Activated gamma-delta T cell (primary cell): ENCODE measurements around the gene SBF2.

Experiments used
- DNase-seq: peaks from one replicate; lab custom pipeline; 2025; lab: John Stamatoyannopoulos, UW

Gene SBF2

DNA sequence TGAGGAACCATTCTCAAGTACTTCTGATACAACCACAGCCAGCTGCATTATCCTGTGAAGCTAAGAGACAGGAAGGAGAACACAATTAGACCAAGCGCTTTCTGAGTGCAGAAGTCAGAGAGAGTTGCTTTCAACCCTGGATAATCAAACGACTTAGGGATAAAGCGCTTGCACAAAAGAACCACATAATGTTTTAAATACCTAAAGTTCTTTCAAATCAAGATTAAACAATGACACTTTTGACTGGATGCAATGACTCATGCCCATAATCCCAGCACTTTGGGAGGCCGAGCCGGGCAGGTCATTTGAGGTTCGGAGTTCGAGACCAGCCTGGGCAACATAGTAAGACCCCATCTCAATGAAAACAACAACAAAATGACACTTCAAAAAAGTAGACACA, 485.1 kb downstream of the SBF2 start:
- no peak for DNase-seq

DNA sequence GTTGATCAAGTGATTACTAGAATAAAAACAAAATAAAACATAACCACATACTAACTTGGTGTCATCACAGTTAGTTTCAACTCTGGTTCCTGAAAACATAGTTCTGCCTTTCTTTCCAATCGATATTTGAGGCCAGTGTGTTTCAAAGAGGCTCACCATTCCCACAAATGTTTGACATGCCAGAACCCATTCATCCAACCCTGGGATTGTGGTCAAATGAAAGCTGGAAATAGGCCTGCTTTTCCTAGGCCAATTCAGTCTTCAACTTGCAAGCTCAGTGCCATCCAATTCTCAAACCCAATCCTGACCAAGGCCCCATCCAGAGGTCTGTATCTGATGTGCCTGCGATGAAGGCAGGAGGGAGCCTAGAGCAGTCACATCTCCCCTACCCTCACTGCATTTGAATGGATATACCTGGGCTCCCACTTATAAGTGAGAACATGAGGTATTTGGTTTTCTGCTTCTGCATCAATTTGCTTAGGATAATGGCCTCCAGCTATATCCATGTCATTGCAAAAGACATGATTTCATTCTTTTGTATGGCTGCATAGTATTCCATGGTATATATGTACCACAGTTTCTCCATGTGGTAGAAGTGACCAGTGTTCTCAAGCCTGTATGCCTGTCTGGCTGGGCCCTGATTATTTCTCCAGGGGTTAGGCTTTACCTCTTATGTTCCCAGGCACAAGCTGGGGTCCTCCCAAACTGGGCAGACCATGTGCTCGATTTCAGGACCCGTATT, 486.9 kb downstream of the SBF2 start:
- DNase-seq = no peak

DNA sequence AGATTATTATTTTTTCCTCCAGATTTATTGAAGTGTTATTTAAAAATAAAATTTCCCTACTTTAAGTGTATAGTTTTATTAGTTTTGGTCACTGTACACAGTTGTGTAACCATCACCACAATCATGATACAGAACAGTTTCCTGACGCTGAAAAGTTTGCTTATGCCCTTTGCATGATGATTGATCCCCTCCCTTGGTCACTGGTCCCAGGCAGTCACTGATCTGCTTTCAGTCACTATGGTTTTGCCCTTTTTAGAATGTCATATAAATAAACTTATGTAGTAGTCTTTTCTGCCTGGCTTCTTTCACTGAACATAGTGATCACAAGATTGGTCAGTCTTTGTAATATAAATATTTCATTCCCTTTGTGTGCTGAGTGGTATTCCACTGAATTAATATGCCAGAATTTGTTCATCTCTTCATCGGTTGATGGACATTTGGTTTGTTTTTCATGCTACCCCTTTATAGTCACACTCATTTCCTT, 489.6 kb downstream of the SBF2 start:
- no peak for DNase-seq

DNA sequence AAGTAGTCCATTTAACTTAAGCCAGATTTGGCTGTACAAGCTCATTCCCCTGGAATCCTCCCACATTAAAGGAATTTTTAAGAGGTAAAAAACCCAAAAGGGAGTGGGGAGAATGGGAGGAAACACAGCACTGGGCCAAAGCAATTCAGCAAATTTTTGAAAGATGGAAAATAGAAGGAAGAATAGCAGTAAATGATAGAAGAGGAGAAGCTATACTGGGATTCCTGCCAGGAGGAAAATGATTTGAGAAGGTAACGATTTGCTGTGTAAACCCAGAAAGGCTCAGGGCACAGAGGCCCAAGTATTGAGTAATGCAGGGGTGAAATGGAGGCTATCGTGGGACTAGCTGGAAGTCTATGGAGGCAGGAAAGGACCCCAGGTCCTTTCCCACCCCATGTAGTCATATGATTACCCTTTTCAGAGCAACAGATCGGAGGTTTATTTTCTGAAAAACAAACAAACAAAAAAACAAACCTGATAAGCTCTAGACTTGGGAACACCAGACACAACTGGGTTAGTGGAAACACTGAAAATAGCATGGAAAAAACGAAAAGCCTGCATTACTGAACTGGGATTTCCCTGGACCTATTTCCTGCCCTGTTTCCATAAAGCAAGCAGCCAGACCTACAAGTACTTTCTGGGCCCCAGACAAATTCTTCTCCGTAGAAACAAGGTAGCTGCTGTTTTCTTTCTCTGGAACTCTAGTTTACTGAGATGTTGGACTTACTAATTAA, 490.2 kb downstream of the SBF2 start:
- DNase-seq = no peak

DNA sequence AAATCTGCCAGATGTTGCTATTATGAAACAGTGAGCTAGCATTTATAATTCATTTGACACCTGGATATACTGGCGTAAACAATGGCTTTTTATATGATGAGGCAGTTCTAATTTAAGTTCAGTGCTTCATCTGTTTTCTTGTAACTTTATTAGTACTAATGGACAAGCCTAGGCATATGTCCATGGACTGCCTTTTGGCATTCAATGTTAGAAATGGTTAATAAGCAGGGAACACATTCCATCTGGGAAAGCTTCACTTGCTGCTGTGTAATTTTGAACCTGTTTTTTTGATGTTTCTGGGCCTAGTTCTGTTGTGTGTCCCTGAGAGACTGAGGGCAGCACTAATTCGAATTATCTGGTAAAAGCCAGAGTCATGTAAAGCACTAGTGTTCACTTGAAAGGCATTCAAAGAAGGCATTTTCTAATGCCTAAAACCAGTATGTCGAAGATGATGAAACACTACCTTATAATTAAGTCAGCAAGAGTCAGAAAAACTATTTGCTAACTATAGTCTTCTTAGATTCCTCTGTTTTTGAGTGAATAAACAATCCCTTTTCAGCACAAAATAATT, 491.6 kb downstream of the SBF2 start:
- no peak for DNase-seq

DNA sequence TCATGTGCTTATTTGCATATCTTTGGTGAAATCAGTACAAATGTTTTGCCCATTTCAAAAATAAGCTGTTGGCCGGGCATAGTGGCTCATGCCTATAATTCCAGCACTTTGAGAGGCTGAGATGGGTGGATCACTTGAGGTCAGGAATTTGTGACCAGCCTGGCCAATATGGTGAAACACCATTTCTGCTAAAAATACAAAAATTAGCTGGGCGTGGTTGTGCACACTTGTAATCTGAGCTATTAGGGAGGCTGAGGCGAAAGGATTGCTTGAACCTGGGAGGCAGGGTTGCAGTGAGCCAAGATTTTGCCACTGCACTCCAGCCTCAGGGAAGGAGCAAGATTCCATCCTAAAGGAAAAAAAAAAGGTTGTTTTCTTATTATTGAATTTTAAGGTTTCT, 494.1 kb downstream of the SBF2 start:
- DNase-seq = no peak

DNA sequence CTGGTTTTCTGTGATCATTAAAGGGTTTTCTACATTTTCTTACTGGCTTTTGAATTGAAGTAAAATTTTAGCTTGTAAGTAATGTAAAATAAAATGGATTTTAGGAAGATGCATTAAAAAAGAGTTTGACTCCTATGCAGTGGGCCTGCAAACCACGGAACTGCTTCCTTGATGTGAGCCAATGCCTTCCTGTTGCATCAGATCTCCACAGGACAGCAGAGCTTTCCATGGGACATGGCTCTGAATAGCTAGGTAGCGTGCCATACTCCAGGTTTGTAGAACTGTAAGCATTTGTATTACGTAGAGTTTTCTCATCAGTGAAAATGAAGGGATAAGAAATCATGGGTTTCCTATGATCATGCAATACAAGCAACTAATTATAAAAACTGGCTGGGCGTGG, 496.7 kb downstream of the SBF2 start:
- DNase-seq = no peak

DNA sequence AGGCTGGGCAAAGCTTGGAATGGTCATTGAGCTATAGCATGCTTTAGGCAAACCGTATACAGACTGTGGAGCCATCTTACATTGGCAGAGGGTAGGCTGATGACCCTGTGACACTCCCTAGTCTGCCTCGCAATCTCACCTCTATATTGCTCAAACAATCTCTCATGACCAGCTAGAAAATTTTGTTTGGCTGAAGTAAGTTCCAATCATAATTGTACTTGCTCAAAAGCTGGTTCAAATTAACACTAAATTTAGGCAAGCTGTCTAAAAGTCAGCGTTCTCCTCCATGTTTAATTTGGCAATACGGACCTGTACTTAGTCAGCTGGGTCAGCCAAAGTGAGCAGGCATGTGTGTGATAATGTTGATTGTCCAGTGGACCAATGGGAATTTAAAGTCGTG, 497.2 kb downstream of the SBF2 start:
- no peak for DNase-seq

DNA sequence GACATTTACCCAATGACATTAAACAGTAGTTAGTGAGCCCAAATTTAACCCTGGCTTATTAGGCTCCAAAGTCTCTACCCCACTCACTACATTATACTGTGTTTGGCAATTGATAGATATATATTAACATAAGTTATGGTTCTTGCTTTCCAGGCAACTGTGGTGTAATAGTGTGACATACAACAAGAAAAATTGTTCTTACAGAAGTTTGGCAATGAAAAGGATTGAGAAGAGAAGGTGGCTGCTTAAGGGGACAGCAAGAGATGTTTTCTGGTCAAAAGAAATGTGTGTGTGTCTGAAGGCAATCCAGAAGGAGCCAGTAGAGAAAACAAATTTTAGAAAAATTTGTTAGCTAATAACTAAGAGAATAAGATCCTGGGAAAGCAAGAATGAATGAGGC, 497.8 kb downstream of the SBF2 start:
- no peak for DNase-seq

DNA sequence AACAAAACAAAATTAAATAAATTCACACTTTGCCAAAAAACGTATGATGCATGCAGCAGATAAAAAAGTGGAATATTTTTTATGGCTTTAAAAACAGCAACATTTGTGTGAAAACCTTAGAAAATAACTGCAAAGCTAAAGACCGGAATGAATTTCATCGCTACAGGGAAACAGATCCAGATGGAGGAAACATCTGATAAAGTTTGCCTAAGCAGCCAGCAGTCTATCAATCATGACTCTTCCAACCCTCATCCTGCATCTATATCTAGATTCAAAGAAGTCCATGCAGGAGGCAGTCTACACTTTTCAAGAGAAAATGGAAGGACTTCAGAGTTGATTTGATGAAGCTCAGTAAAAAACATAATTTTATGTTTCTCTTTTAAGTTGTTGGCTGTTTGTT, 503.3 kb downstream of the SBF2 start:
- no peak for DNase-seq

DNA sequence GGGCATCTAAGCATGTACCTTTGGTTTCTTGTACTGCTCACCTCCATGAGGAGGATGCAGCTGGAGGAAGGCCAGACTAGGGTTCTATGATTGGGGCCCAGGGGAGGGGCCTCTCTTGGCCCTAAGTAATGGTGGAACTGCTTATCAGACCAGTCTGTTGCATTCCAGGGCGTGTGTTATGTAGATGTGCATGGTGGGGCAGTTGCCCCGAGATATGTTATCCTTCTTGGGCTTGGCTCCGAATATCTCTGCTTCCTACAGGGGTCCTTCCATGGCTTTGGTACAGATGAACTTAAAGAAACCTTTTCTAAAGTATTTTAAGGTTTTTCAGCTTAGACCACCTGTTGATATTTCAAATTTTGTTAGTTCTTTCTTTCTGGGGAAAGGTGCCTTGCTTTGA, 504.1 kb downstream of the SBF2 start:
- DNase-seq = no peak

DNA sequence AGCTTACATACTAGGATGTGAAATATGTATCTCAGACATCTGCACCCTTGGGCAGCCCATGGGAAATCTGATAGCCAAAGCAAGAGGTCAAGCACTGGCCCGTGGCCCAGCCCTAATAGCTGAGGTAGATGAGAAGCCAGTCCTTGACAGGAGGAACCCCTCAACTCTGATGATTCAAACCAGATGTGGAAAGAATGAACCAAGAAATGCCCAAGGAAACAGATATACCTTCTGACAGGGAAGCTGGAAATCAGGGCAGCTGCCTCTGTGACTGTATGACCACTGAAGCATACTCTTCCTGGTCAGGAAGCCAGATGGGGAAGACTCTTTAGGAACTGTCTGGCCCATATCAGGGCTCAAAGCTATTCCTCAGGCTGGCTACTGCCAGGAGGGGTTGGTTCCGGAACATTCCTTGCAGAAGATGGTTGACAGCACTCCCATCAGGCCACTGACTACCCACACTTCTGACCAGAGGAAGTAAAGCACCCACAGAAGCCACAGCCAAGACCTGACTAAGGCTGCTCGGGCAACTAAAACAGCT, 506.0 kb downstream of the SBF2 start:
- DNase-seq = no peak

DNA sequence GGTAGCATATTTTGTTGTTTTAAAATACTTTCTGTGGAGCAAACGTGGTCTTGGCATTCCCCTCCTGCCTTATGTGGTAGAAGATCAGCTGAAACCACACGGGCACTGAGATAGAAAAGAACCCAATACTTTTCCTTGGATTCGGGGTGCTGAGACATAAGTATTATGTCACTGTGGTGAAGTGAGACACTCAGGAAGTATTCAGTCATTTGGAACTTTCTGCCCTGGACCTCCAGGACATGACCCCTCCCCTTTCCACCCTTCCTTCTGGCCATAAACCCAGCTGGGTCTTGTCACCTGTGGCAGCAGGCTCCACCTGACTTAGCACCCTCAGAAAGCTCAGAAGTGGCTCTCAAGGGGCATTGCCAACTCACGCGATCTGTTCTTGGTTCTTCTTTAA, 506.8 kb downstream of the SBF2 start:
- no peak for DNase-seq

DNA sequence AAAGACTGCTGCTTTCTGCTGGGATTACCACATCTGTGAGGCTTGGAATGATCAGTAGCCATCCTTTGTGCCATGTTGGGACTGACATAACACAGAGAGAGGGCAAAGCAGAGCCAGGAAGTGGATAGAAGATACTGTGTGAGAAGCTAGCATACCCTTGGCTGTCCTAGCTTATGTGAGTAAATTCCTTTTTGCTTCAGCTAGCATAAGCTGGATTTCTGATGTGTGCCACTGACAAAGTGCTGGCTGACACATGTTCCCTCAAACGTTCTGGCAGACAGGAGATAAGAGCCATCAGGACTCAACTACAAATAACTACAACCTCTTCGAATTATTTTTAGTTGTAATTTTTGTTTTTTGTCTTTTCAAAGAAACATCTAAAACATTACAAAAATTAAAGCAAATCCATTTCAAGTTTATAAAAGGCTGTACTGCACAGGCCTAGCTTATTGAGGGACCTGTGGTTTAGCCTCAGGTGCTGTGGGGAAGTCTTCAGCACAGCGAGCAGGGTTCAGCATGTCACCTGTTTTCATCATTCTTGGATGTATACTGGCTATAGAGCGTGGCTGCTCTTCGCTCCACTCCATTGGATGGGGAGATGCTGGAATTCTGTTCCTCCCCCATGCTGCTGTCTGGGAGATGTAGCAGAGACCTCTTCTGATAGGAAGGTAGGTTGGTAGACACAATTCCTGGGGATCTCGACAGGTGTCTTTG, 509.3 kb downstream of the SBF2 start:
- DNase-seq = no peak

DNA sequence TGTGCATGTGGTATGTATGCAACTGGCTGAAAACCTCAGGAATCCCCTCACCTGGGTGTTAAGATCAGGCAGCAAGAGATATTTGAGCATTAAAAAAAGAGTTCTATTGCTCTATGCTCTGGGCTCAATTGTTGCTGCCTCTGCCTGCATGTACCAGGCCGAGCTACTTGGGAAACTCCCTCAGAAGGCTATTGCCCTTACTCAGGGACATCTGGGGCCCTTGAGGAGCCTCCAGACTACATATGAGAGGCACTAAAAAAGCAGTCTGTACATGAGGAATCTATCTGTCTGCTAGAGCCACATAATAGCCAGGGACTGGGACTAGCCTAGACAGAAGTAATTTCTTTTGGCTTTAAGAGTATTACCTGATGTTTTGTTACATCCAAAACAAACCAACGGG, 510.0 kb downstream of the SBF2 start:
- no peak for DNase-seq

DNA sequence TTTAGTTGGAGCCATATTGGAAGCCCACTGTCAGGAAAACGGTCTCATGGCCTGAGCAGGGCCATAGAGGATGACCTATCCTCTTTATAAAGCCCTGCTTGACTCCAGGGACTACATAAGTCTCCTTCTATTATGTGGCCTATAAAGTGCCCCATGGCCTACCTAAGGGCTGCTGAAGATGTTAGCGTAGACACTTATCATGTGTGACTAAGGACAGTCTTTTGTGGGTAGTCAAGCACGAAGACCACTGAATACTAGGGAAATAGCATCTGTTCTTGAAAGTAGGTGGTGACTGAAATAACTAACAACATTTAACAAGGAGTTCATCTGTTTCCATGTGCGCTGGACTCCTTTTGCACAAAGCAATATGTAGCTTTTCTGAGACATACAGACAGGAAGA, 513.1 kb downstream of the SBF2 start:
- DNase-seq = no peak

DNA sequence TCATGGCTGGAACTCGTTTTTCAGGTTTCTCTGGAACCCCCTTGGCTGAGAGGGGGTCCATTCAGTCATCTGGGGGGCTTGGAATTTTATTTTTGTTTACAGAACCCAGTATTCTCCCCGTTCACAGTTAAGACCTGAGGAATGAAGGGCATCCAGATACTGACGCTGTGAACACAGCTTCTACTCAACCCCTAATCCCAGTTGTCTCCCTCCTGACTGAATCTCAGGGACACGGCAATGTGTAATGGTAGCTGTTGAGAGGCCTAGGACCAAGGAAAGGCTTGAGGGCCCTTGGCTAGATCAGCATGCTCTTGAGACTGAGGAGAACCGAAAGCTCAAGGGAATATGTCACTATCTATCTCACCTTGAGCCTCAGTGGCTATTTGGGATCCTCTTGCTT, 516.5 kb downstream of the SBF2 start:
- no peak for DNase-seq

DNA sequence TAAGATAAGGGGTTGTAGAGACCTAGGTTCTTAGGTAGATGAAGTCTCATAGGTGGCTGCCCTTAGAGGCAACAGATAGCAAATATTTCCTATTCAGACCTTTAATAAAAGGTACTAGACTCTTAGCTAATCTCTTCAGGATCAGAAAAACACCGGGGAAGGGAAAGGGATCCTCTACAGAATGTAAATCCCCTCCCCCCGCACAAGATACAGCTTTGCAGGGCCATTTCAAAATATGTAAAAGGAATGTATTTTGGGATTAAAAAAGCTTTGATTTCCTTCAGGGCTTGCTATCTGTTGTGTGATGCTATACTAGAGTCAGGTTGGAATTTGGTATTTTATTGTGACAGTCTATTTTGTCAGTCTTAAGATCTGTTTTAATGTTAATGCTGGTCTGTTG, 517.0 kb downstream of the SBF2 start:
- no peak for DNase-seq

DNA sequence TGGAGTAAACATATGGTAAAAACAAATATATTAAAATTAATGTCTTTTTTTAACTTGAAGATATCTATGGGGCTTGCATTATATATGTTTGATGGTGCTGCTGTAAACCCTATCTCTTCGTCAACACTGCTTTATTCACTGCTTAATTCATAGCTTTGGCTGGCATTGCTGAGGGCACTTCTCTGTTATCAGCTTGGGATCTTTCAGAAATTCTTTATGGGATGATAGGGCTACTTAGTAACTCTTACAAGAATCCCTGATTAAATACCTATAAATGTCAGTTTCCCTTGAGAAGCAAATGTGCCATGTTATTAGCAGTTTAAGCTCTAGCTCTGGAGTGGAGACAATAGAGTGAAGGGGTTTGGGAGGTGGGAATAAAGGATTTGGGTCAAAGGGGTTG, 517.8 kb downstream of the SBF2 start:
- DNase-seq = no peak

DNA sequence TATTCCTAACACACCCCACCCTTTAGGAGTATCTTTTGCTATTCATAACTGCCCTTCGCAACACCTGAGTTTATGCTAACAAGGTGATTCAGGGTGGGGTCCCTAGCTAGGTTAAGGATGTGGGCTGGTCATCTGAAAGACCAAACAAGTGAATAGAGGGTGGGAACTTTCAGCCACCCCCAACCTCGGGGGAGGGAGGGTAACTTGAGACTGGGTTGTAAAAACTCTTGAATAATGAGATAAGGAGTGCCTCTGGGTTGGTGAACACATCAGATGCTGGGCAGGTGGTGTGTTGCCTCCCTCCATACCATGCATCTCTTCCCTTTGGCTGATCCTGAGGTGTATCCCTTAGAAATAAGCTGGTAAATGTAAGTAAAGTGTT, 518.6 kb downstream of the SBF2 start:
- DNase-seq = no peak

DNA sequence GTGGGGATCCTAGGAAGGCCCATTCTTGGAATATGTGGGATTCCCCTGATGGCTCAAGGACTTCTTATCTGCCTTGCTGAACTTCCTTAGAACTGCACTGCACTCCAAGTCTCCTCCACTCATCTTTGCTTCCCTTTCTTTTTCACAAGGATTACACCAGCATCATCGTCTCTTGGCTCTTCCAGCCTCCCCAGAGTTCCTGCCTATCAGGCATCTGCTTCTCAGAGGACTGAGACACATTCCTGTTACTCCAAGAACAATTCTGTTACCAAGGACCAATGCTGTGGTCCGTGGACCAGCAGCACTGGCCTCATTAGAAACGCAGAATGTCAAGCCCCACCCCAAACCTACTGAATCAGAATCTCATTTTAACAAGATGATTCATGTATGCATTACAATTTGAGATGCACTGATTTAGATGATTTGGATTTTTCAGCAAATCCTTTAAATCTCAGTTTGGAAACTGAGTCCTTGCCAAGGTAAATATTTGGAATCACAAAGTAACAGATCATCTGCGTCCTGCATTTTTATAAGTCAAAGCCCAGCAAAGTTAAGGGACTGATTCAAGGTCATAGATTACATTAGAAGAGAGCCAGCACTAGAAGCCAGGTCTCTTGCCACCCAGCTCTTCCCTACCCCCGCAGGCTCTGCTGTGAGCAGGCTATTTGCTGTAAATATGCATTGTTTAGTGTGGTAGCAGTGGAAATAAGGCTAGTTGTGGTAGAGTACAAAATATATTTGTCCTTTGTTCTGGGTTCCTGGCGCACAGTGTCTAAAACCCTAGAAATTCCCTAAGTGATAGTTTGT, 519.2 kb downstream of the SBF2 start:
- DNase-seq = no peak

DNA sequence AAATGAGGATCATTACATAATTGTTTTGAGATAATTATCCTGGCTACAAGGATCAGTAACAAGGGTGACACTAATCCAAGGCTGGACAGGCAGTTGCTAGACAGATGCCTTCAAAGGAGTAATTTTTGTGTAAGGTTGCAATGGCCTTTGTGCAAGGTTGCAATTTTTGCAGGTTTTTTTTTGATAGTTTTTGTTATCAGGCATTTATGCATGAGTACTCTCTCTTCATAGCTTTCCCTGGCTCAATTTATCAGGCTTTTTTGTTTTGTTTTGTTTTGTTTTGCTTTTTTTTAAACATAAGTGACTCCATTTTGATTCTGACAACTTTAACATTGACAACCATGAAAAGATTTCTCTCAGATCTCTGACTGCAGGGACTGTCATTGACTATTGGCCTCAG, 519.9 kb downstream of the SBF2 start:
- DNase-seq = no peak
